ENCODE measurements around the gene YIPF4.
"Not testable (repeated sequence)": the region's sequence is repeated elsewhere in the genome, so short reads cannot be mapped to it uniquely, and the experiment has no call there.

Gene YIPF4

GRCh38 chr2:32274289-32274688, 3.4 kb upstream of the YIPF4 start:
- no peak overlapping the region for H3K4me3 ChIP-seq (ENCODE audit: low read depth, low read length)
- in situ Hi-C loops (cut with HindIII; ENCODE audit: low sequenced_read_pairs) = no loop called here
- no peak for DNase-seq (ENCODE audit: low read depth)
- TF ChIP-seq CTCF (IDR thresholded peaks at IDR 0.05; ENCODE audit: low read depth, low read length, missing control alignments) = no peak

GRCh38 chr2:32275790-32276189, 1.9 kb upstream of the YIPF4 start:
- in situ Hi-C loops (cut with HindIII; ENCODE audit: low sequenced_read_pairs) = not testable (repeated sequence)

GRCh38 chr2:32277363-32277673, 386 bp upstream of the YIPF4 start:
- DNase-seq (ENCODE audit: low read depth) = no peak
- in situ Hi-C loops (cut with HindIII; ENCODE audit: low sequenced_read_pairs) = no loop called here
- H3K4me3 ChIP-seq (ENCODE audit: low read depth, low read length) = peak overlapping the region; percentile 90
- no peak for TF ChIP-seq CTCF (IDR thresholded peaks at IDR 0.05; ENCODE audit: low read depth, low read length, missing control alignments)

More at GRCh38 chr2:32275790-32276189, 1.9 kb upstream of the YIPF4 start:
- H3K4me3 ChIP-seq (ENCODE audit: low read depth, low read length); DNase-seq (ENCODE audit: low read depth): not testable (repeated sequence)

GRCh38 chr2:32278478-32278853, 762 bp downstream of the YIPF4 start:
- TF ChIP-seq CTCF (IDR thresholded peaks at IDR 0.05; ENCODE audit: low read depth, low read length, missing control alignments) = no peak
- in situ Hi-C loops (cut with HindIII; ENCODE audit: low sequenced_read_pairs) = no loop called here

GRCh38 chr2:32284321-32284720, 6.6 kb downstream of the YIPF4 start:
- no peak overlapping the region for H3K4me3 ChIP-seq (ENCODE audit: low read depth, low read length)
- in situ Hi-C loops (cut with HindIII; ENCODE audit: low sequenced_read_pairs) = no loop called here
- TF ChIP-seq CTCF (IDR thresholded peaks at IDR 0.05; ENCODE audit: low read depth, low read length, missing control alignments) = no peak
- no peak for DNase-seq (ENCODE audit: low read depth)

More at GRCh38 chr2:32278478-32278853, 762 bp downstream of the YIPF4 start:
- peak overlapping the region; percentile 90 for H3K4me3 ChIP-seq (ENCODE audit: low read depth, low read length)
- DNase-seq (ENCODE audit: low read depth) = no peak

GRCh38 chr2:32289165-32289999, 11.7 kb downstream of the YIPF4 start:
- no peak for TF ChIP-seq CTCF (IDR thresholded peaks at IDR 0.05; ENCODE audit: low read depth, low read length, missing control alignments)
- in situ Hi-C loops (cut with HindIII; ENCODE audit: low sequenced_read_pairs) = no loop called here
- H3K4me3 ChIP-seq (ENCODE audit: low read depth, low read length) = no peak overlapping the region
- DNase-seq (ENCODE audit: low read depth) = peak; percentile 15

- in situ Hi-C loops (cut with HindIII; ENCODE audit: low sequenced_read_pairs) = no loop called here
- no peak overlapping the region for H3K4me3 ChIP-seq (ENCODE audit: low read depth, low read length)
- no peak for TF ChIP-seq CTCF (IDR thresholded peaks at IDR 0.05; ENCODE audit: low read depth, low read length, missing control alignments)
- no peak for DNase-seq (ENCODE audit: low read depth)
These were observed 12.3 kb downstream of the YIPF4 start for GRCh38 chr2:32290000-32290339.

All from astrocyte of the cerebellum (primary cell).